Esophagus (tissue), 2 donors: Measurements from ENCODE around the gene MCOLN2. TPM values are rescaled to one million over a fixed set of nuclear protein-coding genes. Genes with fewer than 3 reads are reported as not detected.
"Not testable (repeated sequence)": the region's sequence is repeated elsewhere in the genome, so short reads cannot be mapped to it uniquely, and the experiment has no call there.

Experiments
- H3K27ac ChIP-seq, 2 donors: one replicate each; pipeline ENCODE4 v1.5.1; 2013; ENCODE audit warnings: low read depth in 2 of 2, mild to moderate bottlenecking in 2 of 2, inconsistent platforms in 1 of 2, low read length in 1 of 2, moderate library complexity in 1 of 2
- H3K27me3 ChIP-seq, 2 donors: one replicate each; pipeline ENCODE4 v1.6.1; 2013; ENCODE audit warnings: low read length in 2 of 2, control low read depth in 1 of 2, mild to moderate bottlenecking in 1 of 2; ENCODE audit not compliant: insufficient read depth in 2 of 2, control insufficient read depth in 1 of 2
- H3K36me3 ChIP-seq, 2 donors: one replicate each; pipeline ENCODE4 v1.6.1; 2013; ENCODE audit warnings: low read length in 1 of 2; ENCODE audit not compliant: control insufficient read depth in 2 of 2, insufficient read depth in 2 of 2
- H3K4me1 ChIP-seq, 2 donors: one replicate each; pipeline ENCODE4 v1.6.1; 2013; ENCODE audit warnings: low read length in 1 of 2; ENCODE audit not compliant: control insufficient read depth in 2 of 2, insufficient read depth in 2 of 2
- H3K4me3 ChIP-seq, 2 donors: one replicate each; pipeline ENCODE4 v1.5.1; 2013; ENCODE audit warnings: low read length in 2 of 2, mild to moderate bottlenecking in 2 of 2, low read depth in 1 of 2, moderate library complexity in 1 of 2
- H3K9me3 ChIP-seq, 2 donors: one replicate each; pipeline ENCODE4 v1.6.1; 2013; ENCODE audit warnings: mild to moderate bottlenecking in 2 of 2, low read depth in 1 of 2, low read length in 1 of 2, moderate library complexity in 1 of 2; ENCODE audit not compliant: control insufficient read depth in 2 of 2, insufficient read depth in 1 of 2
- WGBS, 2 donors: extraction: QIAGEN DNeasy Blood & Tissue Kit; methylation state at CpG; one replicate each; pipeline ENCODE4 v1.1.7; 2013; 5-methylcytosine and 5-hydroxymethylcytosine counted together
- polyA plus RNA-seq, 2 donors: library from polyadenylated mRNA; stranded (reverse); fragments of 200-250 nt; gene quantifications; one replicate each; pipeline ENCODE4 v1.2.3, GENCODE V29; 2013
- donor health status: healthy with polysubstance abuse.
- donor health status: Bipolar disorder and iron deficiency.

Gene MCOLN2
- polyA plus RNA-seq, 2 donors = 0.79 to 1.4 TPM

GRCh38 chr1:85022700-85023099 is 25.8 kb upstream of the MCOLN2 start:
- H3K4me3 ChIP-seq = no peak overlapping the region
- H3K36me3 ChIP-seq = no peaks in the 10 kb centered on the region
- H3K9me3 ChIP-seq = no peaks in the 10 kb centered on the region
- H3K4me1 ChIP-seq = no peaks in the 10 kb centered on the region
- H3K27ac ChIP-seq = no peak overlapping the region
- no peaks in the 10 kb centered on the region for H3K27me3 ChIP-seq

GRCh38 chr1:85019994-85020393 is 23.1 kb upstream of the MCOLN2 start:
- Histone ChIP-seq H3K27ac (no peak overlapping the region), H3K36me3 (no peaks in the 10 kb centered on the region), H3K4me1 (no peaks in the 10 kb centered on the region), H3K4me3 (no peak overlapping the region), H3K27me3 (no peaks in the 10 kb centered on the region), H3K9me3 (no peaks in the 10 kb centered on the region)
- 68 to 76% methylated on average over 4 of the region's 4 CpGs for WGBS, 2 donors

GRCh38 chr1:85015826-85016225 is 18.9 kb upstream of the MCOLN2 start:
- H3K9me3 ChIP-seq = no peaks in the 10 kb centered on the region
- 88% methylated on average over 1 of the region's 1 CpG for WGBS, 2 donors
- H3K27ac ChIP-seq = no peak overlapping the region
- H3K36me3 ChIP-seq = no peaks in the 10 kb centered on the region
- no peaks in the 10 kb centered on the region for H3K27me3 ChIP-seq
- no peaks in the 10 kb centered on the region for H3K4me1 ChIP-seq
- H3K4me3 ChIP-seq = no peak overlapping the region

GRCh38 chr1:85005641-85006040 is 8.7 kb upstream of the MCOLN2 start:
- not testable (repeated sequence) for H3K4me1 ChIP-seq, H3K9me3 ChIP-seq, H3K36me3 ChIP-seq, H3K27ac ChIP-seq, H3K27me3 ChIP-seq, H3K4me3 ChIP-seq
- WGBS, 2 donors = 78 to 81% methylated on average over 1 of the region's 1 CpG

GRCh38 chr1:85001742-85002141 is 4.8 kb upstream of the MCOLN2 start:
- Histone ChIP-seq H3K9me3 (no peaks in the 10 kb centered on the region), H3K27ac (no peak overlapping the region), H3K4me3 (no peak overlapping the region), H3K4me1 (peaks cover 4 to 10% of the 10 kb centered on the region in 2 donors), H3K36me3 (no peaks in the 10 kb centered on the region), H3K27me3 (peaks cover 0 to 5% of the 10 kb centered on the region in 2 donors)

GRCh38 chr1:84998642-84999280 is 1.8 kb upstream of the MCOLN2 start:
- WGBS, 2 donors = 47 to 49% methylated on average over 14 of the region's 14 CpGs

GRCh38 chr1:84997667-84998600 is 1.0 kb upstream of the MCOLN2 start:
- H3K27me3 ChIP-seq = peaks cover 0 to 5% of the 10 kb centered on the region in 2 donors
- no peaks in the 10 kb centered on the region for H3K9me3 ChIP-seq
- H3K36me3 ChIP-seq = no peaks in the 10 kb centered on the region
- WGBS, 2 donors = 1 to 2% methylated on average over 50 to 58 of the region's 58 CpGs
- no peak overlapping the region for H3K27ac ChIP-seq
- peaks cover 4 to 14% of the 10 kb centered on the region in 2 donors for H3K4me1 ChIP-seq
- peak overlapping the region; percentile 52 to 57 for H3K4me3 ChIP-seq

More at GRCh38 chr1:84998642-84999280, 1.8 kb upstream of the MCOLN2 start:
- H3K4me1 ChIP-seq = peaks cover 4 to 14% of the 10 kb centered on the region in 2 donors
- peak overlapping the region in 1 of 2 donors; percentile 57 for H3K4me3 ChIP-seq
- H3K9me3 ChIP-seq = no peaks in the 10 kb centered on the region
- no peaks in the 10 kb centered on the region for H3K36me3 ChIP-seq
- peaks cover 0 to 5% of the 10 kb centered on the region in 2 donors for H3K27me3 ChIP-seq
- H3K27ac ChIP-seq = no peak overlapping the region

- Histone ChIP-seq H3K27me3 (peaks cover 0 to 3% of the 10 kb centered on the region in 2 donors), H3K9me3 (no peaks in the 10 kb centered on the region), H3K4me3 (no peak overlapping the region), H3K4me1 (peaks cover 4 to 14% of the 10 kb centered on the region in 2 donors), H3K27ac (no peak overlapping the region), H3K36me3 (no peaks in the 10 kb centered on the region)
- 72 to 74% methylated on average over 10 of the region's 10 CpGs for WGBS, 2 donors
Observed at GRCh38 chr1:84995484-84996334, 1.2 kb downstream of the MCOLN2 start.

GRCh38 chr1:84991097-84991920 is 5.6 kb downstream of the MCOLN2 start:
- Histone ChIP-seq H3K27ac (no peak overlapping the region), H3K4me3 (no peak overlapping the region), H3K27me3 (no peaks in the 10 kb centered on the region), H3K4me1 (no peaks in the 10 kb centered on the region), H3K9me3 (no peaks in the 10 kb centered on the region), H3K36me3 (no peaks in the 10 kb centered on the region)
- WGBS, 2 donors = 62 to 68% methylated on average over 8 of the region's 8 CpGs
